Naive thymus-derived CD4-positive, alpha-beta T cell (primary cell): ENCODE data around the gene TMEM117. TPM values are rescaled to one million over a fixed set of nuclear protein-coding genes. Genes with fewer than 3 reads are reported as not detected.

Source experiments
- ATAC-seq: fragments of 150-1000 bp; cut with Tn5 transposase; 2 replicates; pipeline ENCODE4 v1.10.0; 2021; ENCODE audit warnings: mild to moderate bottlenecking, moderate library complexity
- CTCF ChIA-PET: fragments of 350-600 bp; sonication (Branson Sonifier 250); formaldehyde crosslinking; loops from one replicate; lab custom pipeline; 2021; ENCODE audit warnings: antibody characterized with exemption; lab: Charles Lee
- POLR2A ChIA-PET: fragments of 350-600 bp; sonication (Branson Sonifier 250); formaldehyde crosslinking; loops from one replicate; lab custom pipeline; 2021; ENCODE audit warnings: antibody characterized with exemption, inconsistent platforms; lab: Charles Lee
- DNase-seq, 9 donors: peaks; one replicate each; pipeline versions ENCODE4 v3.0.0 to v3.0.0-alpha.2; 2020 to 2022; ENCODE audit warnings: mixed read lengths in 1 of 9
- H3K27ac ChIP-seq: one replicate; pipeline ENCODE4 v1.7.0; 2013; ENCODE audit warnings: mild to moderate bottlenecking, low read depth, low read length, moderate library complexity
- H3K27me3 ChIP-seq, 2 donors: one replicate each; pipeline ENCODE4 v1.7.0; 2013; ENCODE audit warnings: low read length in 2 of 2, mild to moderate bottlenecking in 2 of 2, moderate library complexity in 2 of 2; ENCODE audit not compliant: control insufficient read depth in 2 of 2, insufficient read depth in 2 of 2
- H3K36me3 ChIP-seq, 3 experiments: 1 replicate in 2 of 3; 2 replicates in 1 of 3; pipeline ENCODE4 v1.7.0; 2013; ENCODE audit warnings: low read length in 3 of 3, mild to moderate bottlenecking in 3 of 3, moderate library complexity in 1 of 3; ENCODE audit not compliant: insufficient read depth in 3 of 3, control insufficient read depth in 2 of 3
- H3K4me1 ChIP-seq, 2 donors: one replicate each; pipeline ENCODE4 v1.7.0; 2013; ENCODE audit warnings: low read length in 2 of 2, mild to moderate bottlenecking in 2 of 2, moderate library complexity in 1 of 2; ENCODE audit not compliant: control insufficient read depth in 2 of 2, insufficient read depth in 2 of 2
- H3K4me3 ChIP-seq: 2 replicates; pipeline ENCODE4 v1.7.0; 2013; ENCODE audit warnings: mild to moderate bottlenecking, low read length
- H3K9me3 ChIP-seq, 3 experiments: 1 replicate in 2 of 3; 2 replicates in 1 of 3; pipeline ENCODE4 v1.7.0; 2013; ENCODE audit warnings: low read length in 3 of 3; ENCODE audit not compliant: control insufficient read depth in 2 of 3
- H3K27ac Mint-ChIP-seq, 9 donors: one replicate each; pipeline ENCODE4 v1.8.0; 2020 to 2022; ENCODE audit warnings: mixed read lengths in 9 of 9, mild to moderate bottlenecking in 8 of 9, moderate library complexity in 5 of 9, inconsistent platforms in 2 of 9
- H3K27me3 Mint-ChIP-seq, 5 donors: one replicate each; pipeline ENCODE4 v1.8.0; 2021 to 2022; ENCODE audit warnings: mixed read lengths in 5 of 5, mild to moderate bottlenecking in 1 of 5
- H3K36me3 Mint-ChIP-seq, 5 donors: one replicate each; pipeline ENCODE4 v1.8.0; 2020 to 2022; ENCODE audit warnings: mixed read lengths in 5 of 5, mild to moderate bottlenecking in 3 of 5, inconsistent platforms in 1 of 5
- H3K4me1 Mint-ChIP-seq, 7 donors: one replicate each; pipeline ENCODE4 v1.8.0; 2020 to 2022; ENCODE audit warnings: mixed read lengths in 7 of 7, mild to moderate bottlenecking in 3 of 7, inconsistent platforms in 1 of 7
- H3K4me3 Mint-ChIP-seq, 10 donors: one replicate each; pipeline ENCODE4 v1.8.0; 2020 to 2022; ENCODE audit warnings: mild to moderate bottlenecking in 10 of 10, mixed read lengths in 10 of 10, moderate library complexity in 6 of 10, inconsistent platforms in 2 of 10
- H3K9me3 Mint-ChIP-seq, 11 donors: one replicate each; pipeline ENCODE4 v1.8.0; 2020 to 2022; ENCODE audit warnings: mixed read lengths in 11 of 11, mild to moderate bottlenecking in 4 of 11, inconsistent platforms in 1 of 11, moderate library complexity in 1 of 11
- intact Hi-C, 2 donors: fragments of 100-400 bp; cut with micrococcal nuclease; formaldehyde crosslinking; loops; one replicate each; pipeline ENCODE4 v1.15.1; 2023
- polyA plus RNA-seq, 2 donors: library from polyadenylated mRNA; unstranded; fragments of 300-500 nt; fragmentation: Illumina TruSeq; gene quantifications; one replicate each; pipeline ENCODE4 v1.2.3, GENCODE V29; 2021
- total RNA-seq, 6 experiments: library from RNA in 5 of 6; stranded (reverse) in 5 of 6; gene quantifications; 1 replicate in 5 of 6; 2 replicates in 1 of 6; pipeline ENCODE4 v1.2.3 and lab custom pipeline; 2021 to 2026

TMEM117 gene
- total and polyA plus RNA-seq, 7 experiments from 2014 or later: 0.31 to 6.6 (median 4.2) TPM

DNA sequence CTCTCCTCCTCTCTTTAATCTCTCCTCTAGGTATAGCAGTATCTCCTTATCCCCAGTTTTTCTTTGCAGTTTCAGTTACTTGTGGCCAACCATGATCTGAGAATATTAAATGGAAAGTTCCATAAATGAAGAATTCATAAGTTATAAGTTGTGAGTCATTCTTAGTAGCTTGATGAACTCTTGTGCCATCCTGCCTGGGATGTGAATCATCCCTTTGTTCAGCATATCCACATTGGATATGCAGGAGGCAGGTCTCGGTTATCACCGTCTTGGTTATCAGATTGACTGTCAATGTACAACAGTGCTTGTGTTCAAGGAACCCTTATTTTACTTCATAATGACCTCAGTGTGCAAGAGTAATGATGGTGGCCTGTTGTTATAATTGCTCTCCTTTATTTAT, 134.0 kb downstream of the TMEM117 start:
- ChIA-PET POLR2A (no interaction called here), CTCF (no interaction called here)
- Mint-ChIP-seq H3K4me1 (peaks cover 0 to 3% (median 0%) of the 10 kb centered on the region in 7 donors), H3K4me3 (no peak overlapping the region), H3K36me3 (peaks cover 0 to 44% (median 32%) of the 10 kb centered on the region in 5 donors), H3K9me3 (peaks cover 0 to 12% (median 3%) of the 10 kb centered on the region in 11 donors), H3K27me3 (no peaks in the 10 kb centered on the region), H3K27ac (no peak overlapping the region)
- DNase-seq (no peak), ATAC-seq (no peak)
- Histone ChIP-seq H3K36me3 (no peaks in the 10 kb centered on the region), H3K9me3 (no peaks in the 10 kb centered on the region), H3K4me1 (no peaks in the 10 kb centered on the region), H3K27me3 (no peaks in the 10 kb centered on the region), H3K27ac (no peak overlapping the region), H3K4me3 (no peak overlapping the region)
- intact Hi-C loops: no loop called here

- Mint-ChIP-seq H3K36me3 (peaks cover 0 to 51% (median 45%) of the 10 kb centered on the region in 5 donors), H3K4me1 (peaks cover 0 to 3% (median 0%) of the 10 kb centered on the region in 7 donors), H3K27me3 (no peaks in the 10 kb centered on the region), H3K9me3 (peaks cover 0 to 26% (median 16%) of the 10 kb centered on the region in 11 donors), H3K4me3 (no peak overlapping the region), H3K27ac (no peak overlapping the region)
- no peak overlapping the region for H3K4me3 ChIP-seq
- no peak for DNase-seq
- H3K9me3 ChIP-seq: no peaks in the 10 kb centered on the region
- intact Hi-C loops: no loop called here
- H3K27me3 ChIP-seq: no peaks in the 10 kb centered on the region
- no peaks in the 10 kb centered on the region for H3K4me1 ChIP-seq
- no peak for ATAC-seq
- H3K36me3 ChIP-seq: no peaks in the 10 kb centered on the region
- no peak overlapping the region for H3K27ac ChIP-seq
- CTCF ChIA-PET: no interaction called here
- POLR2A ChIA-PET: no interaction called here
These were observed 137.5 kb downstream of the TMEM117 start for GRCh38 chr12:43973385-43973784.

DNA sequence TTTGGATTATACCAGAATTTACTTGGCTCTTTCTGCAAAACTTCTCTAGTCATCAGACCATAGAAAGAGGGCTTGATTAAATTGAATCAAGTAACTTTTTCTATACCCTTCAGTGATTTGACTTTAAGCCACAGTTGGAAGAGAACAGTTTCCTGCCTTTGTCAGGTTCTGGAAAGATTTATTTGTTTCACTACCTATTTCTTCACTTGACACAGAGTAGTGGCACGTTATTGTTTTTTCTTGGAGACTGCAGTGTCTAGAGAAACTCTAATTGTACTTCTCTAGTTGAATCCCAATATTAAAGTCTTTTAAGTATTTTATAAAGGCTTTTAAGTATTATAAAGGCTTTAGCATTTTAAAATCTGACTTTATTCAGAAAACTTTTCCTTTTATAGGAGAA, 138.1 kb downstream of the TMEM117 start:
- DNase-seq (no peak), ATAC-seq (no peak)
- Mint-ChIP-seq H3K4me1 (peaks cover 0 to 3% (median 0%) of the 10 kb centered on the region in 7 donors), H3K27me3 (no peaks in the 10 kb centered on the region), H3K4me3 (no peak overlapping the region), H3K9me3 (peaks cover 0 to 32% (median 16%) of the 10 kb centered on the region in 11 donors), H3K36me3 (peaks cover 0 to 57% (median 50%) of the 10 kb centered on the region in 5 donors), H3K27ac (no peak overlapping the region)
- CTCF ChIA-PET: no interaction called here
- H3K9me3 ChIP-seq: no peaks in the 10 kb centered on the region
- H3K4me1 ChIP-seq: no peaks in the 10 kb centered on the region
- POLR2A ChIA-PET: no interaction called here
- no peaks in the 10 kb centered on the region for H3K27me3 ChIP-seq
- H3K4me3 ChIP-seq: no peak overlapping the region
- no peak overlapping the region for H3K27ac ChIP-seq
- H3K36me3 ChIP-seq: no peaks in the 10 kb centered on the region
- intact Hi-C loops: no loop called here

DNA sequence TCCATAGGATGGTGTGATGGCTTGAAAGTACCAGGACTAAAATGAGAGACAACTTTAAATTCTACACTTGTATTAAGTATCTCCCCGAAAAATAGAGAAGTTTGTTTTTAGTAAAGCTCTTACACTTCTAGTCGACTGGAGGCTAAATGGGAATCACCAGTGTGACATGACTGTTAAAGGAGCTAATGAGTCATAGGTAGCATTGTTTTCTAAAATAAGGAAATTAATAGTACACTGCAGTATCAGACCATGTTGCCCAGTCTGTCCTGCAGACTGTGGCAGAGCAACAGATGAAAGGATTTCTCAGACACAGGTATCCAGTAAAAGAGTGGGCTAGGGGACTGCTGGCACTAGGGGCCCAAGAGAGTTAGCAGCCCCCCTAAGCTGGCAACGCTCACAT, 140.1 kb downstream of the TMEM117 start:
- Histone ChIP-seq H3K9me3 (no peaks in the 10 kb centered on the region), H3K36me3 (no peaks in the 10 kb centered on the region), H3K4me3 (no peak overlapping the region), H3K4me1 (no peaks in the 10 kb centered on the region), H3K27me3 (no peaks in the 10 kb centered on the region), H3K27ac (no peak overlapping the region)
- Mint-ChIP-seq H3K27ac (no peak overlapping the region), H3K27me3 (no peaks in the 10 kb centered on the region), H3K4me3 (no peak overlapping the region), H3K9me3 (peaks cover 0 to 39% (median 16%) of the 10 kb centered on the region in 11 donors), H3K36me3 (peaks cover 0 to 51% (median 47%) of the 10 kb centered on the region in 5 donors), H3K4me1 (no peaks in the 10 kb centered on the region)
- intact Hi-C loops: no loop called here
- ATAC-seq: no peak
- CTCF ChIA-PET: no interaction called here
- no peak for DNase-seq
- POLR2A ChIA-PET: no interaction called here

DNA sequence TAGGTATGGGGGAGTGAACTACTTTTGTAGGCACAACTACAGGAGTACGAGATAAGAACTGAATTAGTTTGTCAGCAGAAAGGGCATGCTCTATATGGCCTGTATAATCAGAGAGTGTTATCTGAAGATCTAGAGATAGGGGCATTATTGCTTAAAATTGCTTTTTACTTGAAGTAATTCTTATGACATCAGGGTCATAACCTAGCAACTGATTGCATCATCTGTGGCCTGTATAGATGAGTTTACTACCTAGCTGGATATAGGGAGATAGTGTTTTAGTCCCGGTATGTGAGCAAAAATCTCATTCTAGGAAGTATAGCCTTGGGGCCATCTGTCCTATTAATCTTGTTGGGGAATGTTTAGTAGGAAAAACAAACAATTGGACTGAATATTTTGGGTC, 142.7 kb downstream of the TMEM117 start:
- no peak overlapping the region for H3K4me3 Mint-ChIP-seq
- Histone ChIP-seq H3K4me3 (no peak overlapping the region), H3K27ac (no peak overlapping the region), H3K27me3 (no peaks in the 10 kb centered on the region), H3K9me3 (no peaks in the 10 kb centered on the region), H3K4me1 (no peaks in the 10 kb centered on the region), H3K36me3 (no peaks in the 10 kb centered on the region)
- ATAC-seq: no peak
- intact Hi-C loops: no loop called here
- CTCF ChIA-PET: interaction anchor here (0.7 kb wide), 1 partner anchor 1001 kb away, joined by 3 read pairs; no protein-coding TSS in a partner anchor
- POLR2A ChIA-PET: no interaction called here
- H3K9me3 Mint-ChIP-seq: peaks cover 0 to 39% (median 16%) of the 10 kb centered on the region in 11 donors
- DNase-seq: no peak
- peaks cover 0 to 49% (median 35%) of the 10 kb centered on the region in 5 donors for H3K36me3 Mint-ChIP-seq
- H3K4me1 Mint-ChIP-seq: peaks cover 0 to 2% (median 0%) of the 10 kb centered on the region in 7 donors
- H3K27ac Mint-ChIP-seq: no peak overlapping the region
- H3K27me3 Mint-ChIP-seq: no peaks in the 10 kb centered on the region

DNA sequence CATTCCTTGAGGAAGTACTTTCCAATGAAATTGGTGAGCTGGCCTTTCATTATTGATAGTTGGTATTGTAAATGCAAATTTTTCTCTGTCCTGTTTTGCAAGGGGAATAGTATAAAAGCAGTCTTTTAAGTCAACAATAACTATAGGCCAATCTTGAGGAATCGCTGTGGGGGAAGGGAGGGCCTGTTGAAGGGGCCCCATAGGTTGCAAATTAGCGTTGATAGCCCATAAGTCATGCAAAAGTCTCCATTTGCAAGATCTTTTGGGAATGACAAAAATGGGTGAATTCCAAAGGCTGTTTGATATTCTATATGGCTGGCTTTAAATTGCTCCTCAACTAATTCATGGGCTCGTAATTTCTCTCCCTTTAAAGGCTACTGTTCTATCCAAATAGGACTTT, 143.6 kb downstream of the TMEM117 start:
- peaks cover 0 to 47% (median 35%) of the 10 kb centered on the region in 5 donors for H3K36me3 Mint-ChIP-seq
- intact Hi-C loops: no loop called here
- no peaks in the 10 kb centered on the region for H3K27me3 Mint-ChIP-seq
- H3K9me3 Mint-ChIP-seq: peaks cover 0 to 39% (median 16%) of the 10 kb centered on the region in 11 donors
- Histone ChIP-seq H3K27ac (no peak overlapping the region), H3K9me3 (no peaks in the 10 kb centered on the region), H3K27me3 (no peaks in the 10 kb centered on the region), H3K36me3 (no peaks in the 10 kb centered on the region), H3K4me1 (no peaks in the 10 kb centered on the region), H3K4me3 (no peak overlapping the region)
- ChIA-PET POLR2A (no interaction called here), CTCF (no interaction called here)
- DNase-seq (no peak), ATAC-seq (no peak)
- H3K4me3 Mint-ChIP-seq: no peak overlapping the region
- H3K4me1 Mint-ChIP-seq: peaks cover 0 to 2% (median 0%) of the 10 kb centered on the region in 7 donors
- no peak overlapping the region for H3K27ac Mint-ChIP-seq

- no peaks in the 10 kb centered on the region for H3K9me3 ChIP-seq
- CTCF ChIA-PET: no interaction called here
- no peaks in the 10 kb centered on the region for H3K36me3 ChIP-seq
- no peaks in the 10 kb centered on the region for H3K27me3 Mint-ChIP-seq
- peaks cover 0 to 41% (median 34%) of the 10 kb centered on the region in 5 donors for H3K36me3 Mint-ChIP-seq
- no peak overlapping the region for H3K27ac Mint-ChIP-seq
- H3K4me1 ChIP-seq: no peaks in the 10 kb centered on the region
- DNase-seq (no peak), ATAC-seq (no peak)
- intact Hi-C loops: no loop called here
- peaks cover 0 to 2% (median 0%) of the 10 kb centered on the region in 7 donors for H3K4me1 Mint-ChIP-seq
- H3K4me3 ChIP-seq: no peak overlapping the region
- H3K27ac ChIP-seq: no peak overlapping the region
- H3K27me3 ChIP-seq: no peaks in the 10 kb centered on the region
- H3K9me3 Mint-ChIP-seq: peaks cover 0 to 37% (median 15%) of the 10 kb centered on the region in 11 donors
- POLR2A ChIA-PET: no interaction called here
- no peak overlapping the region for H3K4me3 Mint-ChIP-seq
These were observed 144.8 kb downstream of the TMEM117 start for GRCh38 chr12:43980627-43981191.
